ENCODE data around the gene GAB3. TPM values are rescaled to one million over a fixed set of nuclear protein-coding genes. Genes with fewer than 3 reads are reported as not detected.
"Not testable (repeated sequence)": the region's sequence is repeated elsewhere in the genome, so short reads cannot be mapped to it uniquely, and the experiment has no call there.

Gene GAB3
- total RNA-seq, 1 donor from 2014 or later, result 4.6 TPM

DNA sequence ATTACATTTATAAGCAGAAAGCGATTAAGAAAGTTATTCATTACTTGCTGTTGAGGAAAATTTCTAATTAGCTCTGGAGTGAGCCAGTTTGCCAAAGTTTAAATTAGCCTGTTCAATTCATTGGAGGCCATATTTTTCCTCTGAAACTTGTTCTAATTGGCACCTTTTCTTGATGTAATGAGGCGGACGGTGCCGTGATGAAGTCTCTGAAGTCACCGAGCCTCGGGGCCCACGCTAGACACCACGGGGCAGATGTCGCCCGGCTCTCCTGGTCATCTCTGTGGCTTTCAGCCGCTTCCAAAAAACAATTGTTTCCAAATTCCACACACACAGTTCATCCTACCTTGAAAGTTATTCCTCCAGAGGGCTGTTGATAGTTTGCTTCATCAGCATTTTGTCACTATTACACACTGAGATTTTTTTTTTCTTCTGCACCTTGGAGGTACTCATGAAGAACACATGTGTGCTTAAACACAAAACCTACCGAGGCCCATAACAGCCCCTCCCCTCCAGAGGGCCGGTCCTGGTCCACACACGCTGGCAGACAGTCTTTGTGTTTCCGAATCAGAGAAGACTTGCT is 93.6 kb downstream of the GAB3 start:
- no peak for DNase-seq (ENCODE audit: low spot score)

DNA sequence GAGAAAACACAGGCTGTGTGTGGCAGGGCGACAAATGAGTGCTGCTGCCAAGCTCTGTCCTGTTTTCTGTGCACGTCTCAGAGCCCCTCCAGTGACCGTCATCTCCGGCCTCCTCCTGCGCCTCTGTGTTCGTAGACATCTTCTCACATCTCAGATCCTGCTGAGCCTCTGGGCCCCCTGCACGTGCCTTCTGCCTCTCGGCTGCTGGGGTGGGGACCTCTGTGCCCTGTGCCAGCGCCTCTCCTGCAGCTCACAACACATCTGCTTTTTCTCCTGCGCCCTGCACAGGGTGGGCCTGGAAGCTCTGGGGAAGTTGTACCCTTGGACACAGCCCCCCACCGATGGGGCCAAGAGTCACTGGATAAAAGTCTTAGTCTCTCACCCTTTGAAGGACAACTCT is 95.1 kb downstream of the GAB3 start:
- DNase-seq (ENCODE audit: low spot score), result no peak

GRCh38 chrX:154655346-154655745 is 95.5 kb downstream of the GAB3 start:
- DNase-seq (ENCODE audit: low spot score), result no peak

- DNase-seq (ENCODE audit: low spot score), result no peak
Measured at GRCh38 chrX:154654925-154655324, 96.0 kb downstream of the GAB3 start.

GRCh38 chrX:154654372-154654771 is 96.5 kb downstream of the GAB3 start:
- DNase-seq (ENCODE audit: low spot score), result no peak

- not testable (repeated sequence) for DNase-seq (ENCODE audit: low spot score)
Measured at GRCh38 chrX:154653413-154653812, 97.5 kb downstream of the GAB3 start, which contains the start of gene CTAG2. Gene CTAG2 (minus strand): TSS chrX:154653579. CDS start chrX:154653515, 64 bp downstream.

- no peak for DNase-seq (ENCODE audit: low spot score)
Measured at GRCh38 chrX:154653048-154653401, 97.9 kb downstream of the GAB3 start.

GRCh38 chrX:154652311-154653047 is 98.4 kb downstream of the GAB3 start:
- DNase-seq (ENCODE audit: low spot score), result no peak

DNA sequence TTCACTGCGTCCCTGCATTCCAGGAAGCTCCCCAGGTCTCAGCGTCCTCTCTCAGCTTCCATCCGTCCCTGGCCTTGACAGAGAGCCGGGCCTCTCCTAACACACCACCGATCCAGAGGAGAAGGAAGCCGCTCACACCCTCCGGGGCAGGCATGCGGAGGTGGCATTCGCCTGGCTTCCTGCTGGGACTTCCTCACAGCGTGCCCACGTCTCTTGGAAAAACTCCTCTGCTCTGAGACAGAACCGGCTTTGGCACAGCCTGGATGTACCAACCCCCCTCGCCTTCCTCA is 100.7 kb downstream of the GAB3 start:
- no peak for DNase-seq (ENCODE audit: low spot score)

DNA sequence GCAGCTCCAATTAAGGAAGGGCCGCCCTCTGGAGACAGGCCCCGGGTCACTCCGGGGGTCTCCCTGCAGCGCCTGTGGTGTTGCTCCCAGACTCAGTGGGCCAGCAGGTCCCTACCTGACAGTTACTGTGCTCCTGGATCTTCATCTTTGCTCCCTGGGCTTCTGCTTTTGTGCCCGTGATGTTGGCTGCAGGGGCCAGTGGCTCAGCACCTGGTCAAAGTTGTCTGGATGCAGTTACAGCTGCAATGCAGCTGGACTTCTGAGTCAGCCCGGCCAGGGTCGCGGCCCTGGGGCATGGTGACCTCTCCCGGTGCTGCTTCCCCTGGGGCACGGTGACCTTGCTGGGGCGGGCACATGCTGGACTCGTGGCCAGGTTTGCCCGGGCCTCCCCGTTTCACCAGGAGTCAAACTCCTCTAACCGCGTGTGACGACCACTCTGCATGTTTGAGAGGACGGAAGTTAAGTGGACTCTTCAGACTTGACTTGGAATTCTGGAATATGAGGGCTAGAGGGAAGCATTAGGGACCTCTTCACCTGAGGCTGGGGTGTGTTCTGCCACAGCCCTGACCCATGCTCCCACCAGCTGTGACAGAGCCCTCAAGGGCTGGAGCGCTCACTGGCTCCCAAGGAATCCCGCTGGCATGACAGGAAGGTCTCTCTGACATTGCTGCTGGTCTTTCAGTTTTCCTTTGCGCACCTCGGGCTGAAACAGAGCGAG is 101.2 kb downstream of the GAB3 start:
- DNase-seq (ENCODE audit: low spot score), result no peak

- no peak for DNase-seq (ENCODE audit: low spot score)
Measured at GRCh38 chrX:154648931-154649330, 101.9 kb downstream of the GAB3 start.

GRCh38 chrX:154645745-154646378 is 105.0 kb downstream of the GAB3 start:
- not testable (repeated sequence) for DNase-seq (ENCODE audit: low spot score)

DNA sequence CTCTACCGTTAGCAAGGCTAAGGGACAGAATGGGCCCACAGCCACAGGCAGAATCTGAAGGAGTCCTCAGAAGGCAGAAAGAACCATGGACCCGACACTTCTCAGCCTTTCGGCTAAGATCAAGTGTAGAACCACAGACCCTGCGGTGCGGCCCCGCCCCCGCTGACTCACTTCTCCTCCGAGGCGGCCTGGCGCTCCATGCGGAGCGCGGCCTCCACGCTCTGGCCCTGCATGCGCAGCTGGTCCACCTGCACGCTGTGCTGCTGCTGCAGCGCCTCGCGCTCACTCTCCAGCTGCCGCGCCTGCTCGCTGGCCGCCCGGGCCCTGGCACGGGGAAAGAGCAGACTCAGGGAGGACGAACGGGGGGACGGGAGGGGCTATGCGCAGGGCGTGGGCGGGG is 107.2 kb downstream of the GAB3 start:
- DNase-seq (ENCODE audit: low spot score), result not testable (repeated sequence)

GRCh38 chrX:154641740-154642139 is 109.1 kb downstream of the GAB3 start:
- DNase-seq (ENCODE audit: low spot score), result not testable (repeated sequence)

GRCh38 chrX:154633661-154634060 is 117.2 kb downstream of the GAB3 start:
- DNase-seq (ENCODE audit: low spot score), result not testable (repeated sequence)

DNA sequence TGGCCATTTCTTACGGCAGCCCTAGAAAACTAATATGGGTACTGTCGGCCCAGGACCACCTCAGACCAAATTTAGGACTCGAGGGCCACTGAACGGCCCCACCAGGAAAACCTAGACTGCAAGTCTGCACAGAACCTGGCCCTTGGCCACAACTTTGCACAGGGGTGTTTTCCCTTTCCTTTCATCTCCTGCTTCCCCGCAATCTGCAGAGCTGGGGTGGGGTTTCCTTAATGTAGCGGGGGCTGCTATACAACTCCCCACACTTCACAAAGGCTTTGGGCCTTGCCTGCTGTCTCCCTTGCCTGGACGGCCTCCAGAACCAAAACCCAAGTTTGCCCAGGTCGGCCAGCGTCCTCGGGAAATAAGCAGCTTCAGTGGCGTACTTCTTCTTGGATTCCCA is 119.9 kb downstream of the GAB3 start:
- not testable (repeated sequence) for DNase-seq (ENCODE audit: low spot score)

DNA sequence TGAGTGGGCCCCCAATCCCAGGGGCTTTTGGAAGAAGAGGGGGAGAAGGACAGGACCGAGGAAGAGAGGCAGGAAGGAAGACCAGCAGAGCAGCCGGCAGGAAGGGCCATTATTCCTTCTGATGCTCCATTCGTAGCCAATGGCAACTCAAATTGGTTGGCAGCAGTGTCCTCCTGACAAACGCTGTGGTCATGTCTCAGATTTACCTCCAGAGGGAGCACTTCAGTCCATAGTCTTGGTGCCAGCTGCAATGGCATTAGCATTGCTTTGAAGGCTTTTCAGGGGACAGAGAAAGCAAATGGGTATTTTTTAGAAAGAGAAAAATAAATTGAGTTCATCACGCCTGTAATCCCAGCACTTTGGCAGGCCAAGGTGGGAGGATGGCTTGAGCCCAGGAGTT is 121.9 kb downstream of the GAB3 start:
- not testable (repeated sequence) for DNase-seq (ENCODE audit: low spot score)

Other genes with a start within 250 kb of the GAB3 start
- gene FAM3A, start 234.8 kb downstream of the GAB3 start, total RNA-seq, result 75.3 TPM
- 119 TPM for gene G6PD, start 204.2 kb downstream of the GAB3 start, total RNA-seq
- 31.2 TPM for gene IKBKG, start 203.5 kb downstream of the GAB3 start, total RNA-seq
- not detected for gene CTAG1A, start 165.9 kb downstream of the GAB3 start, total RNA-seq
- gene CTAG1B, start 131.8 kb downstream of the GAB3 start, total RNA-seq, result not detected
- not detected for gene CTAG2, start 97.5 kb downstream of the GAB3 start, total RNA-seq
- gene DKC1, start 11.8 kb upstream of the GAB3 start, total RNA-seq, result 26.9 TPM
- gene MPP1, start 54.4 kb upstream of the GAB3 start, total RNA-seq, result 48.5 TPM
- not detected for gene SMIM9, start 83.6 kb upstream of the GAB3 start, total RNA-seq
- 31.7 TPM for gene F8A1, start 135.3 kb upstream of the GAB3 start, total RNA-seq